SHP77 (cell line): Measurements from ENCODE around the gene MAP2K4.
A peak's percentile ranks its signal among the peaks of the same experiment; 100 is the strongest.
"Not testable (repeated sequence)": the region's sequence is repeated elsewhere in the genome, so short reads cannot be mapped to it uniquely, and the experiment has no call there.

ENCODE experiments used
- DNase-seq, 2 experiments: peaks; one replicate each; lab custom pipeline; 2025; lab: John Stamatoyannopoulos, UW

The MAP2K4 gene

DNA sequence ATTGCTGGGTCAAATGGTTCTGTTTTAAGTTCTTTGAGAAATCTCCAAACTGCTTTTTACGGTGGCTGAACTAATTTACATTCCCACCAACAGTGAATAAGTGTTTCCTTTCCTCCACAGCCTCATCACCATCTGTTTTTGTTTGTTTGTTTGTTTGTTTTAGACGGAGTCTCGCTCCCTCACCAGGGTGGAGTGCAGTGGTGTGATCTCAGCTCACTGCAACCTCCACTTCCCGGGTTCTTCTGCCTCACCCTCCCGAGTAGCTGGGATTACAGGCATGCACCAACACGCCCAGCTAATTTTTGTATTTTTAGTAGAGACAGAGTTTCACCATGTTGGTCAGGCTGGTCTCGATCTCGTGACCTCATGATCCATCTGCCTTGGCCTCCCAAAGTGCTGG, 141.5 kb downstream of the MAP2K4 start:
- DNase-seq, result not testable (repeated sequence)

DNA sequence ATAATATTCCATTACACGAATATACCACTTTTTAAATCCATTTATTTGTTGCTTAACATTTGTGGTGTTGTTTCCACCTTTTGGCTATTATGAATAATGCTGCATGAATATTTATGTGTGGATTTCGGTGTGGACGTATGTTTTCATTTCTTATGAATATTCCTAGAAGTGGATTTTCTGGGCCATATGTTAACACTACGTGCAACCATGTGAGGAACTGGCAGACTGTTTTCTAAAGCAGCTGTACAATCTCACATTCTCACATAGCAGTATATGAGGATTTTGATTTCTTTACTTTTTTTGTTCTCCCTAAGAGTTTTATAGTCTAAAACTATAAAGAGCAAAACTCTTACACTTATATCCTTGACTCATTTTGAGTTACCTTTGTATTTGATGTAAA, 143.4 kb downstream of the MAP2K4 start:
- DNase-seq, result no peak

DNA sequence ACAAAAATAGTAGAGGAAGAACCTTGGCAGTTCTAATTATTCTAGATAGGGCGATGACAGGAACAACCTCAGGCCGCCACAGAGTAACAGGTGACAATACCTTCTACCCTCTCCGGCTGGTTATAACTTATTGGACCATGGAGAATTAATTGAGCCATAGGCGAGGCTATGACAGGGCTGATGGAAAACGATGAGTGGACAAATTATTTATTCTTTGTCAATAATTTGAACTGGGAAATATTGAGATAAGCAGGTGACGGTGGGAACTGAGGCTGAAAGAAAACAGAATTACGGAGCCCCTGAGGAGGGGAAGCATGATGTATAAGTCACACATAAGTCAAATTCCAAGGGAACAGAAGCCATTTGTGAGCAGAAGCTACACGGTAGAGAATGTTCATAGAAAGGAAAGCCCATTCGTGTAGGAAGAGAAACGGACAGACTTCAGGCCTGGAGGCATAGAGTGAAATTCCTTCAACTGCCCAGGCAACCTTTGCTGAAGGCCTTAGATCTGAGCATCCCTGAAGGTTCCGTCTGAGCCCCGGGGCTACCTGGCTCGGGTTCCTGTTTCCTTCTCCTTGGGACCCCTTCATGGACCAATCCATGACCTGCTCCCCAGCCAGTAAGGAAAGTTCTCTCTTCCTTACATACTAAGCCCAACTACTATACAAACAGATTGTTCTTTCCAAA, 158.1 kb downstream of the MAP2K4 start:
- DNase-seq, result no peak

DNA sequence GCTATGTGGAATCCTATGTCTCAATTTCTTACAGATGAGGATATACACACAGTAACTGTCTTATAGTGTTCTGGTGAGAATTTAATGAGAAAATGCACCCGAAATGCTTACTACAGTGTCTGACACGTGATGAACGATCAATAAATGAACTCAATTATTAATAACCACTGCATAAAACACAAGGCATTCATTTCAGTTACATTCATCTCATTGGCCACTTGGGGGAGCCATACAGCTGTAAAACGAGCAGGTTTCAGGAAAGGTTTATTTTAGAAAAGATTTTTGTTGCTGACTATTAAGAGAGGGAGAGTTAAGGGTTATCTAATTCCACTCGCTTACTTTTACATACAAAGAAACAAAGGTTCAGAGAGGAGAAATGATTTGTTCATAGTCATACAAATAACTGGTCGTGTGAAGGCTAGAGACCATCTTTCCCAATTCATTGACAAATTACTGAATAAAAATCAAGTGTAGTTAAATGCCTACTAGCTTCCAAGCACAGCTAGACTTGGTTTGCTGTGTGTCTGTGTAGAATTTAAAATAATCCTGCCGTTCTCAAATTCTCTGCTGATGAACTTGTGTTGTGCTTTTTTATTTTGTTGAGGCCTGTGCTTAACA, 160.1 kb downstream of the MAP2K4 start:
- peak; percentile 48 to 68 for DNase-seq

DNA sequence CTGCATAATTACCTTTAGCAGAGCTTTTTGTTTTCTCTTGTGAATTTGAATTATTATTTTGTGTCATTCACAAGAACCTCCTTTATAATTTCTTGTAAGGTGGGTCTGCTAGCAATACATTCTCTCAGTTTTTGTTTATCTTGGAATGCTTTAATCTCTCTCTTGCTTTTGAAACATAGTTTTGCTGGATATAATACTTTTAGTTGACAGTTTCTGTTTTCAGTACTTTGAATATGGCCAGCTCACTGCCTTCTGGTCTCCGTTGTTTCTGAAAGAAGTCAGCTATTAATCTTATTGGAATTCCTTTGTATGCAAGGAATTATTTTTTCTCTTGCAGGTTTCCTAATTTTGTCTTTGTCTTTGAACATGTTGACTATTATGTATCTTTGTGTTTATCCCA, 167.0 kb downstream of the MAP2K4 start:
- DNase-seq, result no peak

DNA sequence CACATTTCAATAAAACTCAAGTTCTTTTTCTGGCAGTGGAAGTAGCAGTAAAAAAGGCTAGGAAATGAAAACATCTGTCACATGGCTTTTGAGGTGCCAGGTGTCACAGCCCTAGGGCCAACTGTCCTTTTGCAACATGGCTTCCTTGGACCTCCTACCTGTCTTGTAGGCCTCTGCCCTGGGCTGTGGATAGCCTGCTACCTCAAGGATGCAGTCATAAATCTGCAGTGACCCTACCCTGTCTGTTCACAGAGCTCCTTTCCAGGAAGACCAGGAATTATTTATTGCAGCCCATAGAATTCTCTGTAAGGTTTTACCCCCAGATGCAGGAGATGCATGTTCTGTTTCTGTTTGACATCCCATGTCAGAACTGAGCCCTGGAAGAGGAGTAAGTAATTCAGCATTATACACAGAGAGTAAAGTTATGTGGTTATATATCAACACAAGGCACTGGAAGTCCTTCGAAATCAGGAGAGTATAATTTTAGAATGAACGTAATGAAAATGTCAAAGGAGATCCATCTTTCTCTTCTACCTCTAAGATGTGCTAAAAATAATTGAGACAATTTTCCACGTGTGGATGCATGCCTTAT, 172.6 kb downstream of the MAP2K4 start:
- DNase-seq, result no peak
